RWPE2 (cell line): ENCODE measurements around the gene DNASE1.
A peak's percentile ranks its signal among the peaks of the same experiment; 100 is the strongest.
"Not testable (repeated sequence)": the region's sequence is repeated elsewhere in the genome, so short reads cannot be mapped to it uniquely, and the experiment has no call there.

Experiments used
- ATAC-seq: fragments of 200-7000 bp; cut with Tn5 transposase; 3 replicates; pipeline ENCODE4 v1.9.1; 2021; ENCODE audit warnings: low read depth
- DNase-seq: peaks from one replicate; pipeline ENCODE4 v3.0.0-alpha.2; 2020; ENCODE audit warnings: low spot score
- H3K27ac ChIP-seq: fragments of 450-650 bp; 2 replicates; pipeline ENCODE4 v1.5.1; 2017; ENCODE audit warnings: mild to moderate bottlenecking; ENCODE audit not compliant: poor library complexity, severe bottlenecking
- H3K27me3 ChIP-seq: fragments of 250-450 bp; sonication (Bioruptor Pico); 2 replicates; pipeline ENCODE4 v1.5.1; 2021; ENCODE audit warnings: mild to moderate bottlenecking, moderate library complexity; ENCODE audit not compliant: insufficient read depth, poor library complexity, severe bottlenecking
- H3K36me3 ChIP-seq: fragments of 250-450 bp; sonication (Bioruptor Pico); 2 replicates; pipeline ENCODE4 v1.5.1; 2020; ENCODE audit warnings: low read depth, mild to moderate bottlenecking, moderate library complexity
- H3K4me1 ChIP-seq: fragments of 250-450 bp; sonication (Bioruptor Pico); 2 replicates; pipeline ENCODE4 v1.5.1; 2021; ENCODE audit warnings: mild to moderate bottlenecking, moderate library complexity; ENCODE audit not compliant: insufficient read depth, poor library complexity, severe bottlenecking
- H3K4me3 ChIP-seq: fragments of 250-450 bp; sonication (Bioruptor Pico); 2 replicates; pipeline ENCODE4 v1.5.1; 2021; ENCODE audit warnings: mild to moderate bottlenecking, moderate library complexity; ENCODE audit not compliant: severe bottlenecking
- H3K9me3 ChIP-seq: fragments of 250-450 bp; sonication (Bioruptor Pico); 2 replicates; pipeline ENCODE4 v1.5.1; 2021; ENCODE audit warnings: mild to moderate bottlenecking, moderate library complexity; ENCODE audit not compliant: severe bottlenecking
- CTCF ChIP-seq: fragments of 450-650 bp; IDR thresholded peaks from one replicate; pipeline ENCODE4 v1.5.1; 2017; ENCODE audit warnings: mild to moderate bottlenecking, moderate library complexity; ENCODE audit not compliant: poor library complexity, severe bottlenecking

Gene DNASE1

GRCh38 chr16:3654249-3654991 lies at the start of gene DNASE1:
TSS of gene DNASE1 (plus strand) at chr16:3654691. CDS start at chr16:3655374, 683 bp downstream.
- Histone ChIP-seq H3K9me3 (no peaks in the 10 kb centered on the region), H3K27ac (no peak within 1 kb of the TSS), H3K27me3 (no peaks in the 10 kb centered on the region), H3K36me3 (peaks cover 26% of the 10 kb centered on the region), H3K4me1 (no peaks in the 10 kb centered on the region), H3K4me3 (no peak within 1 kb of the TSS)
- ATAC-seq (peak; percentile 64), DNase-seq (peak; percentile 68)
- TF ChIP-seq CTCF: peak; percentile 78

GRCh38 chr16:3606441-3606840 lies 48.0 kb upstream of the DNASE1 start:
- ATAC-seq: no peak
- no peak for DNase-seq
- Histone ChIP-seq H3K36me3 (peaks cover 21% of the 10 kb centered on the region), H3K4me3 (no peak overlapping the region), H3K27me3 (no peaks in the 10 kb centered on the region), H3K9me3 (no peaks in the 10 kb centered on the region), H3K27ac (no peak overlapping the region), H3K4me1 (no peaks in the 10 kb centered on the region)
- TF ChIP-seq CTCF: no peak

GRCh38 chr16:3607161-3607560 lies 47.3 kb upstream of the DNASE1 start:
- Histone ChIP-seq H3K27me3 (no peaks in the 10 kb centered on the region), H3K27ac (no peak overlapping the region), H3K36me3 (peaks cover 21% of the 10 kb centered on the region), H3K9me3 (no peaks in the 10 kb centered on the region), H3K4me1 (no peaks in the 10 kb centered on the region), H3K4me3 (no peak overlapping the region)
- ATAC-seq: no peak
- no peak for DNase-seq
- no peak for TF ChIP-seq CTCF

GRCh38 chr16:3607634-3608033 lies 46.9 kb upstream of the DNASE1 start:
- Histone ChIP-seq H3K27ac (no peak overlapping the region), H3K27me3 (no peaks in the 10 kb centered on the region), H3K36me3 (peaks cover 21% of the 10 kb centered on the region), H3K4me1 (peaks cover 2% of the 10 kb centered on the region), H3K4me3 (no peak overlapping the region), H3K9me3 (no peaks in the 10 kb centered on the region)
- no peak for TF ChIP-seq CTCF
- no peak for ATAC-seq
- DNase-seq: no peak

GRCh38 chr16:3608069-3608468 lies 46.4 kb upstream of the DNASE1 start:
- no peak for TF ChIP-seq CTCF
- Histone ChIP-seq H3K27ac (no peak overlapping the region), H3K27me3 (no peaks in the 10 kb centered on the region), H3K4me1 (peaks cover 6% of the 10 kb centered on the region), H3K36me3 (peaks cover 20% of the 10 kb centered on the region), H3K9me3 (no peaks in the 10 kb centered on the region), H3K4me3 (no peak overlapping the region)
- DNase-seq: no peak
- no peak for ATAC-seq

- DNase-seq, H3K4me3 ChIP-seq, H3K27me3 ChIP-seq, H3K9me3 ChIP-seq, H3K4me1 ChIP-seq, H3K27ac ChIP-seq, ATAC-seq: not testable (repeated sequence)
- peaks cover 12% of the 10 kb centered on the region for H3K36me3 ChIP-seq
These were observed 45.5 kb upstream of the DNASE1 start for GRCh38 chr16:3608976-3609375.
